AG04450 (cell line): Measurements from ENCODE around the gene RAC2. TPM values are rescaled to one million over a fixed set of nuclear protein-coding genes. Genes with fewer than 3 reads are reported as not detected.

Experiments used
- CTCF ChIA-PET: fragments of 300-600, 350-600 bp; formaldehyde crosslinking; extraction: SDS; loops from one replicate; lab custom pipeline; 2022; ENCODE audit warnings: antibody characterized with exemption, inconsistent platforms; lab: Charles Lee
- POLR2A ChIA-PET: fragments of 350-600 bp; formaldehyde crosslinking; extraction: SDS; loops from one replicate; lab custom pipeline; 2021; ENCODE audit warnings: antibody characterized with exemption, inconsistent platforms; lab: Yijun Ruan, JAX
- DNase-seq: peaks from one replicate; pipeline ENCODE4 v3.0.0-alpha.2; 2011; ENCODE audit warnings: low read depth, low spot score
- H3K27ac ChIP-seq: one replicate; pipeline ENCODE4 v1.5.1; 2012; ENCODE audit warnings: low read depth, low read length, control low read depth
- H3K27me3 ChIP-seq: one replicate; pipeline ENCODE4 v1.6.0; 2012; ENCODE audit warnings: low read length; ENCODE audit not compliant: control insufficient read depth, insufficient read depth
- H3K4me3 ChIP-seq: 2 replicates; pipeline ENCODE4 v1.5.1; 2011; ENCODE audit warnings: mild to moderate bottlenecking, low read depth, low read length, control low read depth
- H3K9me3 ChIP-seq: 2 replicates; pipeline ENCODE4 v1.5.1; 2012; ENCODE audit warnings: low read length; ENCODE audit not compliant: control insufficient read depth, insufficient read depth
- polyA plus RNA-seq: library from polyadenylated mRNA; depleted of rRNA; stranded (reverse); fragments of >200 nt; gene quantifications from 2 replicates; pipeline ENCODE4 v1.2.3, GENCODE V29; 2011
- TF ChIP-seq, protein P1 (sequence below): IDR thresholded peaks from 2 replicates; pipeline ENCODE4 v1.5.1; 2011; ENCODE audit warnings: low read depth, low read length, control low read depth, inconsistent platforms

Gene RAC2
- polyA plus RNA-seq, 1 experiment, result 25.0 TPM

DNA sequence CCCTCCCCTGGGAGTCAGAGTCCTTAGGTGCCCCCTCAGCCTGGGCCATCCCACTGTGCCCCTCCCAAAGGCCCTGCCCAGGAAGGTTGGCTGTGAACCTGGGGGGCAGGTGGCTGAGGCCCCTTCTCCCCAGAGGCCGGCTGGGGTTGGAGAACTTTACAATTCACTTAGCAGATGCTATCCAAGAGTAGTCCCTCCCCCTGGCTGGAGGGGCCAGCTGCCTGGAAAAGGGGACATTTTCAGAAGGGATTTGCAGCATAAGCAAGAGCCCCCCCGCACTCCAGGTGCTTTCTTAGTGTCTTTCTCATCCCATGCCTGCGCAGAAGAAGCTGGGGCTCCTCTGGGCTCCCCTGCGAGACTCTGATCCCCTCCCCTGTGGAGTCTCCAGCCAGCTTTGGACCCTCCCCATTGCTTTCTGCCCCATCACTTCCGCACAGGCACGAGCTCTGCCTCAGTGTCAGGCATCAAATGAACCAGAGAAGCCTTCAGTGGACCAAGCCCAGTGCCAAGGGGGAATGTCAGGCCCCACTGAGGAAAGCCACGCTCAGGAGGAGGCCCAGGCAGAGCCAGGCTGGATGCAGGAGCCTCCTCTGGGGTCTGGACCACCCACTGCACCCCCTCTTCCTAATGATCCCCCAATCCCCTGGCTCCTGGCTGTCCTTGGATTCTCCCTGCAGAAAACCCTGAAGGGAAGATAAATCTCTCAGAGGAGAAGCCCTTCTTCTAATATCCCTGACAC lies 35.5 kb downstream of the RAC2 start:
- H3K9me3 ChIP-seq, result no peaks in the 10 kb centered on the region; the same call in 1 of the 2 replicates
- peaks cover 25% of the 10 kb centered on the region for H3K27me3 ChIP-seq
- no peak overlapping the region for H3K4me3 ChIP-seq
- POLR2A ChIA-PET, result no interaction called here
- TF ChIP-seq, protein P1, sequence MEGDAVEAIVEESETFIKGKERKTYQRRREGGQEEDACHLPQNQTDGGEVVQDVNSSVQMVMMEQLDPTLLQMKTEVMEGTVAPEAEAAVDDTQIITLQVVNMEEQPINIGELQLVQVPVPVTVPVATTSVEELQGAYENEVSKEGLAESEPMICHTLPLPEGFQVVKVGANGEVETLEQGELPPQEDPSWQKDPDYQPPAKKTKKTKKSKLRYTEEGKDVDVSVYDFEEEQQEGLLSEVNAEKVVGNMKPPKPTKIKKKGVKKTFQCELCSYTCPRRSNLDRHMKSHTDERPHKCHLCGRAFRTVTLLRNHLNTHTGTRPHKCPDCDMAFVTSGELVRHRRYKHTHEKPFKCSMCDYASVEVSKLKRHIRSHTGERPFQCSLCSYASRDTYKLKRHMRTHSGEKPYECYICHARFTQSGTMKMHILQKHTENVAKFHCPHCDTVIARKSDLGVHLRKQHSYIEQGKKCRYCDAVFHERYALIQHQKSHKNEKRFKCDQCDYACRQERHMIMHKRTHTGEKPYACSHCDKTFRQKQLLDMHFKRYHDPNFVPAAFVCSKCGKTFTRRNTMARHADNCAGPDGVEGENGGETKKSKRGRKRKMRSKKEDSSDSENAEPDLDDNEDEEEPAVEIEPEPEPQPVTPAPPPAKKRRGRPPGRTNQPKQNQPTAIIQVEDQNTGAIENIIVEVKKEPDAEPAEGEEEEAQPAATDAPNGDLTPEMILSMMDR, result no peak
- no peak for DNase-seq
- H3K27ac ChIP-seq, result no peak overlapping the region
- CTCF ChIA-PET, result interaction anchor here (0.6 to 3.9 kb wide), 2 partner anchors 9 to 1026 kb away, joined by 4 to 23 read pairs; no protein-coding TSS in a partner anchor

DNA sequence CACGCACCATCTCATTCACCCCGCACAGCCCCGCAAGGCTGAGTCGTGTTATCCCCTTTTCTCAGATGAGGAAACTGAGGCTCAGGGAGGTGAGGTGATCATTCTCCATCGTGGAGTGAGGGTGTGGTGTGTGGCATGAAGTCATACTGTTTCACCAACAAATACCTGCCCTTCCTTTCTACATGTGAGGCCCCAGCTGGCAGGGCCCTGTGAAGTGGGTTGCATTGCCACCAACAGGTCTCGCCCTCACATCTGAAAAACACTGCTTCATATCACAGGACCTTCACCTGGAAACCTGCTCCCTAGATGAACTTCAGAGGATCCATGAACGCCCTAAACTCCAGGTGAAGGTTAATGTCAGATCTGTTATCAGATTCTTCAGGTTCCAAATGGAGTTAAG lies 36.1 kb downstream of the RAC2 start:
- ChIA-PET POLR2A (no interaction called here), CTCF (interaction anchor here (3.9 kb wide), 1 partner anchor 8 kb away, joined by 23 read pairs; no protein-coding TSS in a partner anchor)
- no peaks in the 10 kb centered on the region; the same call in 1 of the 2 replicates for H3K9me3 ChIP-seq
- no peak overlapping the region for H3K27ac ChIP-seq
- TF ChIP-seq, protein P1, result no peak
- no peak overlapping the region for H3K4me3 ChIP-seq
- DNase-seq, result no peak
- H3K27me3 ChIP-seq, result peaks cover 21% of the 10 kb centered on the region

DNA sequence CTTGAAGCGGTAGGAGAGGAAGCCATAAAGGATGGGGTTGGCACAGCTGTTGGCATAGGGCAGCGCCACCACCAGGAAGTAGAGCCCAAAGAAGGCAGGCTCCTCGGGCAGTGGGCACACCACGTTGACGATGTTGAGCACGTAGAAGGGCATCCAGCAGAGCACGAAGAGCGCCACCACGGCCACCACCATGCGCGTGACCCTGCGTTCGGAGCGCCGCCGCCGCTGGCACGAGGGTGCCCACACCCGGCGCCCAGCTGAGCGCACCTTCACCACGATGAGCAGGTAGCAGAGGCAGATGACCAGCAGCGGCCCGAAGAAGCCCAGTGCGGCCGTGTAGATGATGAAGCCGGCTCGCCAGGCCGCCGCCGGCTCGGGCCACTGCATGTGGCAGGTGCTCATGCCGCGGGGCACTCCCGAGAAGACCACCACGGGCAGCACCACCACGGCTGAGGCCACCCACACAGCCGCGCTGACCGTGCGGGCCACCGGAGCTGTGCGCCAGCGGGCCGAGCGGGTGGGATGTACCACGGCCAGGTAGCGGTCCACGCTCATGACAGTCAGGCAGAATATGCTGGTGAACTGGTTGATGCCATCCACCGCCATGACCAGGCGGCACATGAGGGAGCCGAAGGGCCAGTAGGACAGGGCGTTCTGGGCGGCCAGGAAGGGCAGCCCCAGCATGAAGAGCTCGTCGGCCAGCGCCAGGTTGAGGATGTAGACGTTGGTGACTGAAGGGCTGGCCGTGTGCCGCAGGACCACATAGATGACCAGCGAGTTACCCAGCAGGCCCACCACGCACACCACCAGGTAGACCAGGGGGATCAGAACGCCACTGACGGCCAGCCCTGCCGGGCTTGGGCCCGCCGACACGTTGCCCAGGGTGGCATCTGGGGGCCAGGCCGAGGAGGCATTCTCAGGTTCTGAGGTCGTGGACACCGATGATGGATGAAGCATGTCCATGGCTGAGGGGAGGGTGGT lies 36.9 kb downstream of the RAC2 start:
- ChIA-PET POLR2A (no interaction called here), CTCF (no interaction called here)

DNA sequence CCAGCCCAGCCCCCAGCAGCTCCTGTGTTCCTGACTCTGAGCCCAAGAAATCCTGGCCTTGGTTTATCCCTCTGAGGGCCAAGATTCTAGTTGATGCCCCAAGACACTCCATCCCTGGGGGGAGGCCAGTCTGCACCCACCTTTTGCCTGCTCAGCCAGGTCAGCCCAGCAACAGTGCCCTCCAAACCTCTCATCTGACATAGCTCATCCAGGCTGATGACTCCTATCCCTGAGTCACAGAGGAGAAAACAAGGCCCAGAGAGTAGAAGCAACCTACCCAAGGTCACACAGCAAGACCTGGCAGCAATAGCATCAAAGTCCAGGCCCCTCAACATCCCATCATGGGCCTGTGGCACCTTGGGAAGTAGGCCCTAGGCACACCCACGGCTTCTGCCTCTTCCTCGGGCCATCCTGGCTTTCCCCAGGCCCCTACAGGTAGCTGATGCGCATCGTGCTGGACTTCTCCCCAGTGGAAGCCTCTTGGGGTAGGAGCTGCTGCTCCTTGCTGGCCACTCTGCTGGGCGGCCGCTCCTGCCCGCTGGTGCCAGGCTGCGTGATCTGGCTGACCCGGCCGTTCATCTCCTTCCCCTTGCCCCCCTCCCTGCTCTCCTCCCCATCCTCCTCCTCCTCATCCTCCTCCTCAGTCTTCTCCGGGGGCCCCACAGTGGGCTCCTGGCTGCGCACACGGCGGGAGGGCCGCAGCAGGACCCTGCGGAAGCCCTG lies 37.8 kb downstream of the RAC2 start:
- H3K27ac ChIP-seq, result no peak overlapping the region
- no peak overlapping the region for H3K4me3 ChIP-seq
- CTCF ChIA-PET, result no interaction called here
- DNase-seq, result no peak
- no peaks in the 10 kb centered on the region; the same call in 1 of the 2 replicates for H3K9me3 ChIP-seq
- POLR2A ChIA-PET, result no interaction called here
- TF ChIP-seq, protein P1, result no peak
- H3K27me3 ChIP-seq, result peaks cover 13% of the 10 kb centered on the region

More for the DNA sequence above, 36.9 kb downstream of the RAC2 start:
- H3K27me3 ChIP-seq, result peaks cover 18% of the 10 kb centered on the region
- no peak overlapping the region for H3K4me3 ChIP-seq
- no peaks in the 10 kb centered on the region; the same call in 1 of the 2 replicates for H3K9me3 ChIP-seq
- TF ChIP-seq, protein P1, result no peak
- no peak for DNase-seq
- H3K27ac ChIP-seq, result no peak overlapping the region
